H1 (cell line): ENCODE results near the gene TMEM106C. TPM values are rescaled to one million over a fixed set of nuclear protein-coding genes. Genes with fewer than 3 reads are reported as not detected.

ENCODE experiments used
- CTCF ChIA-PET: fragments of 300-600 bp; sonication (Branson Sonifier 250); formaldehyde crosslinking; loops from one replicate; lab custom pipeline; 2021; ENCODE audit not compliant: partially characterized antibody; lab: Charles Lee
- POLR2A ChIA-PET: fragments of 300-600 bp; sonication (Branson Sonifier 250); formaldehyde crosslinking; loops from one replicate; lab custom pipeline; 2021; ENCODE audit warnings: inconsistent platforms; ENCODE audit not compliant: partially characterized antibody; lab: Charles Lee
- DNase-seq, 2 experiments: peaks; one replicate each; pipeline versions ENCODE4 v3.0.0 to v3.0.0-alpha.2; 2010 to 2022; ENCODE audit warnings: low spot score in 2 of 2, low read depth in 1 of 2, mixed read lengths in 1 of 2
- FAIRE-seq: peaks from 2 replicates; lab custom pipeline; 2011; peaks lifted over from hg19 to GRCh38; lab: Jason Lieb, UNC
- H2AFZ ChIP-seq: 2 replicates; pipeline ENCODE4 v1.8.1; 2012; ENCODE audit warnings: low read length, inconsistent platforms
- H2AK5ac ChIP-seq: 2 replicates; pipeline ENCODE4 v1.6.1; 2013; ENCODE audit warnings: low read depth, low read length
- H2BK120ac ChIP-seq: replicated peaks from 2 replicates; pipeline ENCODE3; 2013; ENCODE audit warnings: low read depth, low read length, inconsistent platforms
- H2BK12ac ChIP-seq: 2 replicates; pipeline ENCODE4 v1.6.1; 2013; ENCODE audit warnings: low read depth, low read length
- H2BK15ac ChIP-seq: 2 replicates; pipeline ENCODE4 v1.6.1; 2013; ENCODE audit warnings: low read length
- H2BK20ac ChIP-seq: 2 replicates; pipeline ENCODE4 v1.6.1; 2013; ENCODE audit warnings: low read length
- H2BK5ac ChIP-seq: 2 replicates; pipeline ENCODE4 v1.6.1; 2013; ENCODE audit warnings: low read depth, low read length
- H3K14ac ChIP-seq: 2 replicates; pipeline ENCODE4 v1.6.1; 2013; ENCODE audit warnings: inconsistent platforms; ENCODE audit not compliant: insufficient read length
- H3K18ac ChIP-seq: 2 replicates; pipeline ENCODE4 v1.6.1; 2013; ENCODE audit warnings: low read length; ENCODE audit errors: extremely low read depth
- H3K23ac ChIP-seq: 2 replicates; pipeline ENCODE4 v1.6.1; 2013; ENCODE audit warnings: inconsistent platforms; ENCODE audit not compliant: insufficient read length
- H3K23me2 ChIP-seq: 2 replicates; pipeline ENCODE4 v1.6.1; 2013; ENCODE audit warnings: low read depth, low read length
- H3K27ac ChIP-seq: 2 replicates; pipeline ENCODE4 v1.6.1; 2011; ENCODE audit warnings: low read depth, low read length, inconsistent platforms
- H3K27me3 ChIP-seq, 4 experiments: replicated peaks in 1 of 4; 1 replicate in 1 of 4; 2 replicates in 3 of 4; pipeline versions ENCODE4 v1.6.1 to v1.8.1; 2011 to 2013; ENCODE audit warnings: low read length in 3 of 4, mild to moderate bottlenecking in 3 of 4, inconsistent platforms in 2 of 4, mixed read lengths in 2 of 4, moderate library complexity in 1 of 4; ENCODE audit not compliant: control insufficient read depth in 3 of 4, insufficient read depth in 3 of 4; ENCODE audit errors: extremely low read depth in 1 of 4
- H3K36me3 ChIP-seq, 4 experiments: 2 replicates each; pipeline versions ENCODE4 v1.6.1 to v1.8.1; 2011 to 2013; ENCODE audit warnings: mild to moderate bottlenecking in 4 of 4, low read length in 3 of 4, moderate library complexity in 2 of 4, control low read depth in 1 of 4, inconsistent platforms in 1 of 4; ENCODE audit not compliant: insufficient read depth in 4 of 4, control insufficient read depth in 2 of 4
- H3K4ac ChIP-seq: replicated peaks from 2 replicates; pipeline ENCODE3; 2013; ENCODE audit warnings: low read length, low read depth, mixed read lengths, inconsistent platforms; ENCODE audit not compliant: insufficient read length
- H3K4me1 ChIP-seq, 4 experiments: replicated peaks in 1 of 4; 1 replicate in 1 of 4; 2 replicates in 3 of 4; pipeline versions ENCODE4 v1.6.1 to v1.8.1; 2011 to 2013; ENCODE audit warnings: low read length in 3 of 4, inconsistent platforms in 2 of 4, mixed read lengths in 1 of 4; ENCODE audit not compliant: insufficient read depth in 4 of 4, control insufficient read depth in 3 of 4
- H3K4me2 ChIP-seq, 2 experiments: 2 replicates each; pipeline versions ENCODE4 v1.6.1 to v1.8.1; 2011 to 2013; ENCODE audit warnings: low read depth in 2 of 2, low read length in 2 of 2, control low read depth in 1 of 2, inconsistent platforms in 1 of 2, mild to moderate bottlenecking in 1 of 2; ENCODE audit not compliant: insufficient read depth in 1 of 2
- H3K4me3 ChIP-seq, 4 experiments: fragments of 200-600, 300-600 bp in 1 of 4; sonication (generic), shearing (Covaris generic), sonication (Bioruptor Twin) in 1 of 4; 2 replicates each; pipeline versions ENCODE4 v1.5.1 to v1.8.1; 2011 to 2016; ENCODE audit warnings: low read length in 4 of 4, low read depth in 3 of 4, control low read depth in 2 of 4, inconsistent platforms in 2 of 4, mild to moderate bottlenecking in 2 of 4, mixed read lengths in 1 of 4, moderate library complexity in 1 of 4; ENCODE audit not compliant: insufficient read depth in 2 of 4; ENCODE audit errors: extremely low read depth in 1 of 4
- H3K56ac ChIP-seq: replicated peaks from 2 replicates; pipeline ENCODE3; 2013; ENCODE audit warnings: low read depth, mild to moderate bottlenecking, mixed read lengths, low read length, inconsistent platforms; ENCODE audit not compliant: insufficient read length
- H3K79me1 ChIP-seq: 2 replicates; pipeline ENCODE4 v1.6.1; 2013; ENCODE audit warnings: low read depth, low read length, control low read depth
- H3K79me2 ChIP-seq, 2 experiments: 2 replicates each; pipeline versions ENCODE4 v1.6.1 to v1.8.1; 2012 to 2013; ENCODE audit warnings: low read length in 2 of 2, mild to moderate bottlenecking in 2 of 2, inconsistent platforms in 1 of 2; ENCODE audit not compliant: insufficient read depth in 2 of 2, control insufficient read depth in 1 of 2
- H3K9ac ChIP-seq, 4 experiments: replicated peaks in 1 of 4; 1 replicate in 1 of 4; 2 replicates in 3 of 4; pipeline versions ENCODE4 v1.6.1 to v1.8.1; 2011 to 2013; ENCODE audit warnings: low read depth in 3 of 4, low read length in 3 of 4, control low read depth in 2 of 4, mild to moderate bottlenecking in 2 of 4, moderate library complexity in 2 of 4, inconsistent platforms in 1 of 4; ENCODE audit errors: extremely low read depth in 1 of 4
- H3K9me3 ChIP-seq, 2 experiments: 2 replicates each; pipeline versions ENCODE4 v1.6.1 to v1.8.1; 2012 to 2013; ENCODE audit warnings: mild to moderate bottlenecking in 2 of 2, moderate library complexity in 2 of 2, control low read depth in 1 of 2, inconsistent platforms in 1 of 2, low read depth in 1 of 2, low read length in 1 of 2, mixed read lengths in 1 of 2; ENCODE audit not compliant: insufficient read depth in 2 of 2
- H4K20me1 ChIP-seq, 2 experiments: replicated peaks in 1 of 2; 2 replicates each; pipeline versions ENCODE3 to v1.8.1; 2011 to 2013; ENCODE audit warnings: inconsistent platforms in 2 of 2, low read length in 2 of 2, mild to moderate bottlenecking in 1 of 2; ENCODE audit not compliant: insufficient read depth in 2 of 2, control insufficient read depth in 1 of 2
- H4K5ac ChIP-seq: 2 replicates; pipeline ENCODE4 v1.6.1; 2013; ENCODE audit warnings: low read length, low read depth, mixed read lengths, inconsistent platforms; ENCODE audit not compliant: insufficient read length
- H4K8ac ChIP-seq: 2 replicates; pipeline ENCODE4 v1.8.0; 2013; ENCODE audit warnings: mild to moderate bottlenecking, moderate library complexity, low read length, inconsistent platforms; ENCODE audit not compliant: insufficient read depth; ENCODE audit errors: extremely low read depth
- H4K91ac ChIP-seq: replicated peaks from 2 replicates; pipeline ENCODE3; 2013; ENCODE audit warnings: low read length, mixed read lengths, inconsistent platforms; ENCODE audit not compliant: insufficient read length
- BRCA1 ChIP-seq: IDR thresholded peaks from 2 replicates; pipeline ENCODE4 v1.6.1; 2012; ENCODE audit warnings: low read depth, low read length, improper control_type of control experiment
- EP300 ChIP-seq, 2 experiments: IDR thresholded peaks; 1 replicate in 1 of 2; 2 replicates in 1 of 2; pipeline ENCODE4 v1.6.1; 2011 to 2012; ENCODE audit warnings: low read depth in 2 of 2, low read length in 2 of 2, mild to moderate bottlenecking in 2 of 2, borderline replicate concordance in 1 of 2, inconsistent platforms in 1 of 2, moderate library complexity in 1 of 2
- HDAC2 ChIP-seq, 2 experiments: fragments of 300-600 bp in 1 of 2; sonication (generic) in 1 of 2; IDR thresholded peaks; 2 replicates each; pipeline ENCODE4 v1.6.1; 2011 to 2012; ENCODE audit warnings: low read depth in 2 of 2, low read length in 2 of 2, mild to moderate bottlenecking in 2 of 2, moderate library complexity in 2 of 2, borderline replicate concordance in 1 of 2, inconsistent platforms in 1 of 2
- KDM5A ChIP-seq: fragments of 200-600 bp; IDR thresholded peaks from 2 replicates; pipeline ENCODE4 v1.7.1; 2012; ENCODE audit warnings: mild to moderate bottlenecking, low read length, inconsistent platforms, mixed read lengths
- POLR2A ChIP-seq, 2 experiments: IDR thresholded peaks; 1 replicate in 1 of 2; 2 replicates in 1 of 2; pipeline ENCODE4 v1.6.1; 2011; ENCODE audit warnings: low read depth in 2 of 2, low read length in 2 of 2, mild to moderate bottlenecking in 2 of 2; ENCODE audit errors: control extremely low read depth in 1 of 2
- SP4 ChIP-seq: IDR thresholded peaks from 2 replicates; pipeline ENCODE4 v1.6.1; 2012; ENCODE audit warnings: low read length, inconsistent platforms
- TAF1 ChIP-seq: IDR thresholded peaks from 2 replicates; pipeline ENCODE4 v1.6.1; 2011; ENCODE audit warnings: mild to moderate bottlenecking, low read depth, low read length
- TCF12 ChIP-seq: IDR thresholded peaks from 2 replicates; pipeline ENCODE4 v1.6.1; 2011; ENCODE audit warnings: low read depth, mild to moderate bottlenecking, low read length
- WGBS, 2 experiments: shearing (Covaris generic) in 1 of 2; methylation state at CpG; one replicate each; pipeline versions ENCODE4 v1.1.6 to v1.1.7; 2013 to 2015; ENCODE audit warnings: low lambda C conversion rate in 2 of 2, mixed read lengths in 2 of 2, inconsistent platforms in 1 of 2, low coverage in 1 of 2, missing lambda C conversion rate in 1 of 2; ENCODE audit not compliant: insufficient replicate concordance in 2 of 2, insufficient coverage in 1 of 2, insufficient read length in 1 of 2; ENCODE audit errors: extremely low coverage in 1 of 2, missing lambda C conversion rate in 1 of 2; 5-methylcytosine and 5-hydroxymethylcytosine counted together
- polyA plus RNA-seq, 7 experiments: library from polyadenylated mRNA; depleted of rRNA in 3 of 7; stranded (reverse) in 5 of 7; unstranded in 2 of 7; fragments of >200 nt in 5 of 7; fragments of 200-250 nt in 2 of 7; gene quantifications; 1 replicate in 5 of 7; 2 replicates in 1 of 7; 4 replicates in 1 of 7; pipeline versions ENCODE4 v1.2.1 to v1.2.3, GENCODE V29; 2011 to 2013; ENCODE audit warnings: missing spikeins in 2 of 7, mixed read lengths in 2 of 7
- total RNA-seq: library from RNA; stranded (reverse); fragmentation: NEBNext Ultra II Directional; extraction: Animal tissue kit (Norgen Biotek cat#: 25700); gene quantifications from 2 replicates; pipeline ENCODE4 v1.2.1, GENCODE V29; 2021
- TF ChIP-seq, protein P1 (sequence below): IDR thresholded peaks from 2 replicates; pipeline ENCODE4 v1.6.1; 2012; ENCODE audit warnings: inconsistent platforms

Gene TMEM106C
- total and polyA plus RNA-seq, 2 of the 8 experiments (the other 6 are each of a cell fraction or from before 2014, with no cell fraction given) = 36.6 to 45.3 TPM

GRCh38 chr12:47977046-47977771 lies 13.8 kb downstream of the TMEM106C start:
- H3K79me2 ChIP-seq = no peaks in the 10 kb centered on the region
- no peak overlapping the region for H3K56ac ChIP-seq
- H2AFZ ChIP-seq = no peak overlapping the region
- no peak overlapping the region for H2BK20ac ChIP-seq
- no peak overlapping the region for H2BK12ac ChIP-seq
- ChIA-PET POLR2A (interaction anchor here (0.9 kb wide), 1 partner anchor 72 kb away, joined by 3 read pairs; the partner anchor contains the start of gene VDR), CTCF (interaction anchor here (0.5 to 4.2 kb wide), 5 partner anchors 11 to 85 kb away, joined by 3 to 22 read pairs (median 4); no protein-coding TSS in a partner anchor)
- no peaks in the 10 kb centered on the region for H3K36me3 ChIP-seq
- H3K27me3 ChIP-seq = no peaks in the 10 kb centered on the region; a peak in 3 of 7 replicates
- FAIRE-seq (no peak), DNase-seq (no peak)
- H2BK5ac ChIP-seq = no peak overlapping the region
- H3K9me3 ChIP-seq = no peaks in the 10 kb centered on the region
- H3K23me2 ChIP-seq = no peaks in the 10 kb centered on the region
- no peak overlapping the region for H4K91ac ChIP-seq
- WGBS, 2 experiments = 89% methylated on average over 10 of the region's 12 CpGs; no CpG with 5 or more reads in 1 of the 2 experiments
- no peak overlapping the region for H3K14ac ChIP-seq
- no peak overlapping the region for H3K18ac ChIP-seq
- H3K79me1 ChIP-seq = no peaks in the 10 kb centered on the region; the same call in 1 of the 2 replicates
- H3K23ac ChIP-seq = no peak overlapping the region
- H3K4me2 ChIP-seq = no peak overlapping the region
- no peaks in the 10 kb centered on the region for H3K4me1 ChIP-seq
- H2BK15ac ChIP-seq = no peak overlapping the region
- H4K5ac ChIP-seq = no peak overlapping the region
- no peak overlapping the region for H3K27ac ChIP-seq
- no peaks in the 10 kb centered on the region for H4K20me1 ChIP-seq
- H3K4ac ChIP-seq = no peak overlapping the region
- H3K9ac ChIP-seq = no peak overlapping the region
- no peak overlapping the region for H2AK5ac ChIP-seq
- no peak overlapping the region for H4K8ac ChIP-seq
- no peak overlapping the region for H2BK120ac ChIP-seq
- TF ChIP-seq KDM5A (no peak), EP300 (IDR thresholded peaks at IDR 0.05; ENCODE audit: borderline replicate concordance in 1 of 2, low read depth in 2 of 2, low read length in 2 of 2) (no peak), POLR2A (IDR thresholded peaks at IDR 0.05; ENCODE audit: control extremely low read depth in 1 of 2, low read depth in 2 of 2, low read length in 2 of 2) (no peak), TCF12 (no peak), BRCA1 (no peak), HDAC2 (IDR thresholded peaks at IDR 0.05; ENCODE audit: borderline replicate concordance in 1 of 2, low read depth in 2 of 2, low read length in 2 of 2) (no peak), SP4 (no peak), TAF1 (no peak)
- TF ChIP-seq, protein P1, sequence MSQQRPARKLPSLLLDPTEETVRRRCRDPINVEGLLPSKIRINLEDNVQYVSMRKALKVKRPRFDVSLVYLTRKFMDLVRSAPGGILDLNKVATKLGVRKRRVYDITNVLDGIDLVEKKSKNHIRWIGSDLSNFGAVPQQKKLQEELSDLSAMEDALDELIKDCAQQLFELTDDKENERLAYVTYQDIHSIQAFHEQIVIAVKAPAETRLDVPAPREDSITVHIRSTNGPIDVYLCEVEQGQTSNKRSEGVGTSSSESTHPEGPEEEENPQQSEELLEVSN = no peak
- no peak overlapping the region for H3K4me3 ChIP-seq
